SK-N-SH (cell line): ENCODE data around the gene ERICH6. TPM values are rescaled to one million over a fixed set of nuclear protein-coding genes. Genes with fewer than 3 reads are reported as not detected.

Experiments
- CTCF ChIA-PET: fragments of 300-600, 350-600 bp; formaldehyde crosslinking; extraction: SDS; loops from one replicate; lab custom pipeline; 2021; lab: Yijun Ruan, JAX
- POLR2A ChIA-PET: fragments of 350-600 bp; sonication (Branson Sonifier 250); formaldehyde crosslinking; extraction: SDS; loops from one replicate; lab custom pipeline; 2020; ENCODE audit warnings: antibody characterized with exemption, inconsistent platforms; lab: Yijun Ruan, JAX
- DNase-seq: peaks from one replicate; pipeline ENCODE4 v3.0.0; 2012
- H2AFZ ChIP-seq: fragments of 200-600 bp; sonication (generic); 2 replicates; pipeline ENCODE4 v1.8.1; 2016; ENCODE audit warnings: antibody characterized with exemption, mild to moderate bottlenecking, low read depth
- H3F3A ChIP-seq: fragments of 200-600 bp; sonication (generic); replicated peaks from 2 replicates; pipeline ENCODE3; 2016; ENCODE audit warnings: antibody characterized with exemption, mild to moderate bottlenecking; ENCODE audit not compliant: insufficient read depth
- H3K27ac ChIP-seq, 2 experiments: fragments of 200-500 bp in 1 of 2; fragments of 200-600 bp in 1 of 2; sonication (Bioruptor generic) in 1 of 2; sonication (generic), shearing (Covaris generic) in 1 of 2; 2 replicates each; pipeline versions ENCODE4 v1.5.1 to v1.6.1; 2014 to 2016; ENCODE audit warnings: low read depth in 2 of 2, inconsistent platforms in 1 of 2, low read length in 1 of 2, mild to moderate bottlenecking in 1 of 2, mixed read lengths in 1 of 2
- H3K27me3 ChIP-seq: fragments of 200-600 bp; sonication (generic), shearing (Covaris generic); 2 replicates; pipeline ENCODE4 v1.6.1; 2016; ENCODE audit warnings: mixed run types; ENCODE audit not compliant: insufficient read depth
- H3K36me3 ChIP-seq, 2 experiments: fragments of 200-500 bp in 1 of 2; fragments of 200-600 bp in 1 of 2; sonication (Bioruptor generic) in 1 of 2; sonication (generic) in 1 of 2; replicated peaks in 1 of 2; 2 replicates each; pipeline versions ENCODE3 to v1.5.1; 2014 to 2016; ENCODE audit warnings: low read length in 1 of 2, mild to moderate bottlenecking in 1 of 2; ENCODE audit not compliant: insufficient read depth in 2 of 2, control insufficient read depth in 1 of 2
- H3K4me1 ChIP-seq, 2 experiments: fragments of 200-500 bp in 1 of 2; fragments of 200-600 bp in 1 of 2; sonication (Bioruptor generic) in 1 of 2; sonication (generic), shearing (Covaris generic) in 1 of 2; 2 replicates each; pipeline versions ENCODE4 v1.5.1 to v1.6.1; 2014 to 2016; ENCODE audit warnings: low read depth in 1 of 2, low read length in 1 of 2, mixed run types in 1 of 2; ENCODE audit not compliant: insufficient read depth in 2 of 2, control insufficient read depth in 1 of 2
- H3K4me2 ChIP-seq: fragments of 200-600 bp; sonication (generic), shearing (Covaris generic); 2 replicates; pipeline ENCODE4 v1.6.1; 2017; ENCODE audit warnings: mixed run types
- H3K4me3 ChIP-seq, 2 experiments: fragments of 200-500 bp in 1 of 2; fragments of 200-600 bp in 1 of 2; sonication (Bioruptor generic) in 1 of 2; sonication (generic), shearing (Covaris generic) in 1 of 2; 2 replicates each; pipeline versions ENCODE4 v1.5.1 to v1.8.1; 2014 to 2016; ENCODE audit warnings: low read depth in 2 of 2, inconsistent platforms in 1 of 2, low read length in 1 of 2, mild to moderate bottlenecking in 1 of 2, mixed read lengths in 1 of 2, moderate library complexity in 1 of 2
- H3K79me2 ChIP-seq: fragments of 200-600 bp; sonication (generic); 2 replicates; pipeline ENCODE4 v1.8.1; 2017; ENCODE audit warnings: mild to moderate bottlenecking; ENCODE audit not compliant: insufficient read depth
- H3K9ac ChIP-seq: fragments of 200-600 bp; sonication (generic); 2 replicates; pipeline ENCODE4 v1.6.1; 2017; ENCODE audit warnings: mixed run types
- H3K9me2 ChIP-seq: fragments of 200-600 bp; sonication (generic); 2 replicates; pipeline ENCODE4 v1.6.1; 2017; ENCODE audit warnings: mixed run types
- H3K9me3 ChIP-seq: fragments of 200-600 bp; sonication (generic); 2 replicates; pipeline ENCODE4 v1.6.1; 2017; ENCODE audit warnings: mixed run types, mild to moderate bottlenecking, moderate library complexity
- H4K20me1 ChIP-seq: fragments of 200-600 bp; sonication (generic); 2 replicates; pipeline ENCODE4 v1.6.1; 2017; ENCODE audit warnings: mild to moderate bottlenecking, mixed run types; ENCODE audit not compliant: insufficient read depth
- CTCF ChIP-seq: fragments of 200-600 bp; sonication (generic); IDR thresholded peaks from 2 replicates; pipeline ENCODE4 v1.6.1; 2017; ENCODE audit warnings: antibody characterized with exemption, mild to moderate bottlenecking, moderate library complexity
- EZH2phosphoT487 ChIP-seq: fragments of 200-600 bp; sonication (generic); IDR thresholded peaks from 2 replicates; pipeline ENCODE4 v1.6.1; 2017; ENCODE audit warnings: low read depth, mixed run types, mild to moderate bottlenecking, antibody characterized with exemption, moderate library complexity, borderline replicate concordance
- FOXJ3 ChIP-seq: sonication (generic); formaldehyde crosslinking; IDR thresholded peaks from 2 replicates; pipeline ENCODE4 v1.5.1; 2020; ENCODE audit warnings: mild to moderate bottlenecking, missing genetic modification reagents
- JUND ChIP-seq: IDR thresholded peaks from 2 replicates; pipeline ENCODE4 v1.4.0; 2012
- NFIC ChIP-seq: IDR thresholded peaks from 2 replicates; pipeline ENCODE4 v1.4.0; 2012; ENCODE audit warnings: borderline replicate concordance
- PBX3 ChIP-seq: IDR thresholded peaks from 2 replicates; pipeline ENCODE4; 2012
- SIN3A ChIP-seq: IDR thresholded peaks from 2 replicates; pipeline ENCODE4 v1.6.1; 2012; ENCODE audit warnings: low read depth, mild to moderate bottlenecking, low read length, moderate library complexity, borderline replicate concordance
- TEAD4 ChIP-seq: IDR thresholded peaks from 2 replicates; pipeline ENCODE4 v1.4.0; 2012; ENCODE audit warnings: mild to moderate bottlenecking, borderline replicate concordance; ENCODE audit not compliant: insufficient read depth
- USF2 ChIP-seq: fragments of 150-350 bp; IDR thresholded peaks from 2 replicates; pipeline ENCODE4 v1.6.1; 2017; ENCODE audit warnings: antibody characterized with exemption, low read length, low read depth, borderline replicate concordance
- YY1 ChIP-seq: IDR thresholded peaks from 2 replicates; pipeline ENCODE4 v1.4.0; 2012; ENCODE audit warnings: low read depth, mild to moderate bottlenecking
- whole genome bisulfite sequencing: methylation state at CpG from one replicate; pipeline ENCODE4 v1.1.6; 2017; ENCODE audit warnings: low lambda C conversion rate; 5-methylcytosine and 5-hydroxymethylcytosine counted together
- polyA plus RNA-seq, 3 experiments: library from polyadenylated mRNA; depleted of rRNA; stranded (reverse); fragments of >200 nt; gene quantifications; 2 replicates each; pipeline ENCODE4 v1.2.3, GENCODE V29; 2012
- TF ChIP-seq, protein P1 (sequence below): IDR thresholded peaks from 2 replicates; pipeline ENCODE4 v1.6.1; 2012; ENCODE audit warnings: mild to moderate bottlenecking, low read depth, low read length, moderate library complexity

The ERICH6 gene
- polyA plus RNA-seq, 1 of the 3 experiments (the other 2 are of a cell fraction) = 0.08 TPM

- H3K36me3 ChIP-seq = peaks cover 9 to 17% of the 10 kb centered on the region in 2 experiments
- ChIA-PET CTCF (no interaction called here), POLR2A (no interaction called here)
- 20% methylated on average over 1 of the region's 1 CpG for WGBS
- H3F3A ChIP-seq = no peaks in the 10 kb centered on the region
- no peak overlapping the region for H2AFZ ChIP-seq
- no peaks in the 10 kb centered on the region for H3K27me3 ChIP-seq
- TF ChIP-seq PBX3 (no peak), USF2 (no peak), TEAD4 (no peak), NFIC (no peak), JUND (no peak), CTCF (no peak), SIN3A (no peak), YY1 (no peak), EZH2phosphoT487 (no peak), FOXJ3 (CRISPR knock-in tag) (no peak)
- TF ChIP-seq, protein P1, sequence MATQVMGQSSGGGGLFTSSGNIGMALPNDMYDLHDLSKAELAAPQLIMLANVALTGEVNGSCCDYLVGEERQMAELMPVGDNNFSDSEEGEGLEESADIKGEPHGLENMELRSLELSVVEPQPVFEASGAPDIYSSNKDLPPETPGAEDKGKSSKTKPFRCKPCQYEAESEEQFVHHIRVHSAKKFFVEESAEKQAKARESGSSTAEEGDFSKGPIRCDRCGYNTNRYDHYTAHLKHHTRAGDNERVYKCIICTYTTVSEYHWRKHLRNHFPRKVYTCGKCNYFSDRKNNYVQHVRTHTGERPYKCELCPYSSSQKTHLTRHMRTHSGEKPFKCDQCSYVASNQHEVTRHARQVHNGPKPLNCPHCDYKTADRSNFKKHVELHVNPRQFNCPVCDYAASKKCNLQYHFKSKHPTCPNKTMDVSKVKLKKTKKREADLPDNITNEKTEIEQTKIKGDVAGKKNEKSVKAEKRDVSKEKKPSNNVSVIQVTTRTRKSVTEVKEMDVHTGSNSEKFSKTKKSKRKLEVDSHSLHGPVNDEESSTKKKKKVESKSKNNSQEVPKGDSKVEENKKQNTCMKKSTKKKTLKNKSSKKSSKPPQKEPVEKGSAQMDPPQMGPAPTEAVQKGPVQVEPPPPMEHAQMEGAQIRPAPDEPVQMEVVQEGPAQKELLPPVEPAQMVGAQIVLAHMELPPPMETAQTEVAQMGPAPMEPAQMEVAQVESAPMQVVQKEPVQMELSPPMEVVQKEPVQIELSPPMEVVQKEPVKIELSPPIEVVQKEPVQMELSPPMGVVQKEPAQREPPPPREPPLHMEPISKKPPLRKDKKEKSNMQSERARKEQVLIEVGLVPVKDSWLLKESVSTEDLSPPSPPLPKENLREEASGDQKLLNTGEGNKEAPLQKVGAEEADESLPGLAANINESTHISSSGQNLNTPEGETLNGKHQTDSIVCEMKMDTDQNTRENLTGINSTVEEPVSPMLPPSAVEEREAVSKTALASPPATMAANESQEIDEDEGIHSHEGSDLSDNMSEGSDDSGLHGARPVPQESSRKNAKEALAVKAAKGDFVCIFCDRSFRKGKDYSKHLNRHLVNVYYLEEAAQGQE = no peak
- peaks cover 45% of the 10 kb centered on the region for H4K20me1 ChIP-seq
- peaks cover 80% of the 10 kb centered on the region for H3K79me2 ChIP-seq
- peaks cover 2 to 45% of the 10 kb centered on the region in 2 experiments; a peak in 2 of 4 replicates for H3K4me1 ChIP-seq
- no peak overlapping the region for H3K4me3 ChIP-seq
- no peak overlapping the region for H3K4me2 ChIP-seq
- no peak overlapping the region for H3K27ac ChIP-seq
- no peaks in the 10 kb centered on the region for H3K9me3 ChIP-seq
- no peaks in the 10 kb centered on the region for H3K9me2 ChIP-seq
- no peak overlapping the region for H3K9ac ChIP-seq
- no peak for DNase-seq
These were observed 41.1 kb upstream of the ERICH6 start for GRCh38 chr3:150744919-150745211.
